Measurements from ENCODE around the gene ETNK2. TPM values are rescaled to one million over a fixed set of nuclear protein-coding genes. Genes with fewer than 3 reads are reported as not detected.

The ETNK2 gene
- total and polyA plus RNA-seq, 3 donors from 2014 or later, result 116 to 227 (median 187) TPM

GRCh38 chr1:204171751-204172178, 19.9 kb upstream of the ETNK2 start:
- 62 to 65% methylated on average over 4 of the region's 4 CpGs for WGBS, 2 donors
- DNase-seq, result no peak

GRCh38 chr1:204170494-204171155, 18.8 kb upstream of the ETNK2 start:
- WGBS, 2 donors, result 51 to 58% methylated on average over 3 of the region's 3 CpGs
- Histone ChIP-seq H3K27ac (no peak overlapping the region), H3K4me3 (no peak overlapping the region), H3K4me1 (no peaks in the 10 kb centered on the region), H3K27me3 (no peaks in the 10 kb centered on the region), H3K9me3 (no peaks in the 10 kb centered on the region), H3K36me3 (ENCODE audit: low read depth, missing control alignments) (no peaks in the 10 kb centered on the region)
- DNase-seq, result no peak
- TF ChIP-seq POLR2A (IDR thresholded peaks at IDR 0.05) (no peak), CTCF (IDR thresholded peaks at IDR 0.05) (no peak)
- intact Hi-C loops (cut with DNase I; ENCODE audit: low total_unique reads), result no loop called here

More at GRCh38 chr1:204171751-204172178, 19.9 kb upstream of the ETNK2 start:
- H3K36me3 ChIP-seq (ENCODE audit: low read depth, missing control alignments), result no peaks in the 10 kb centered on the region
- H3K27ac ChIP-seq, result no peak overlapping the region
- H3K27me3 ChIP-seq, result no peaks in the 10 kb centered on the region
- intact Hi-C loops (cut with DNase I; ENCODE audit: low total_unique reads), result no loop called here
- H3K4me3 ChIP-seq, result no peak overlapping the region
- no peaks in the 10 kb centered on the region for H3K4me1 ChIP-seq
- TF ChIP-seq CTCF (IDR thresholded peaks at IDR 0.05) (no peak), POLR2A (IDR thresholded peaks at IDR 0.05) (no peak)
- H3K9me3 ChIP-seq, result no peaks in the 10 kb centered on the region

DNA sequence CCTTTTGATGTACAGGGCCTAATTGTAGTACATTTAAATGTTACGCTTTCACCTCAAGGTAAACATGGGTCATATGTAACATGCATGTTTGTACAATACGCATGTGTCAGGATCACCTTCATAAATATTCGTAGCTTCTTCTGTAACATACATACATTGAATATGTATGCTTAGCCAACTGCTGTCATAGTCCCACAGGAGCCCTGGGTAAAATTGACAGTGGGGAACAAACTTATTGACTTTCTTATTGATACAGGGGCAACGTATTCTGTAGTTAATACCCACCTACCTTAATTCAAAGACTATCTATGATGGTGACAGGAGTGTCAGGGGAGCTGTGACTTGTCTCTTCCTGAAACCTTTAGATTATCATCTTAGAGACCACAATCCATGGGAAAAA, 18.0 kb upstream of the ETNK2 start:
- no peaks in the 10 kb centered on the region for H3K27me3 ChIP-seq
- no peaks in the 10 kb centered on the region for H3K36me3 ChIP-seq (ENCODE audit: low read depth, missing control alignments)
- 79 to 94% methylated on average over 4 of the region's 4 CpGs for WGBS, 2 donors
- no peak overlapping the region for H3K4me3 ChIP-seq
- no peak overlapping the region for H3K27ac ChIP-seq
- intact Hi-C loops (cut with DNase I; ENCODE audit: low total_unique reads), result no loop called here
- no peak for TF ChIP-seq POLR2A (IDR thresholded peaks at IDR 0.05)
- TF ChIP-seq CTCF (IDR thresholded peaks at IDR 0.05), result no peak
- H3K9me3 ChIP-seq, result no peaks in the 10 kb centered on the region
- no peaks in the 10 kb centered on the region for H3K4me1 ChIP-seq
- DNase-seq, result no peak

GRCh38 chr1:204167730-204168129, 15.9 kb upstream of the ETNK2 start:
- Histone ChIP-seq H3K27me3 (no peaks in the 10 kb centered on the region), H3K9me3 (no peaks in the 10 kb centered on the region), H3K27ac (no peak overlapping the region), H3K36me3 (ENCODE audit: low read depth, missing control alignments) (no peaks in the 10 kb centered on the region), H3K4me3 (no peak overlapping the region), H3K4me1 (no peaks in the 10 kb centered on the region)
- intact Hi-C loops (cut with DNase I; ENCODE audit: low total_unique reads), result no loop called here
- TF ChIP-seq POLR2A (IDR thresholded peaks at IDR 0.05), result no peak
- no peak for TF ChIP-seq CTCF (IDR thresholded peaks at IDR 0.05)
- DNase-seq, result no peak
- WGBS, 2 donors, result 75 to 91% methylated on average over 5 of the region's 5 CpGs

DNA sequence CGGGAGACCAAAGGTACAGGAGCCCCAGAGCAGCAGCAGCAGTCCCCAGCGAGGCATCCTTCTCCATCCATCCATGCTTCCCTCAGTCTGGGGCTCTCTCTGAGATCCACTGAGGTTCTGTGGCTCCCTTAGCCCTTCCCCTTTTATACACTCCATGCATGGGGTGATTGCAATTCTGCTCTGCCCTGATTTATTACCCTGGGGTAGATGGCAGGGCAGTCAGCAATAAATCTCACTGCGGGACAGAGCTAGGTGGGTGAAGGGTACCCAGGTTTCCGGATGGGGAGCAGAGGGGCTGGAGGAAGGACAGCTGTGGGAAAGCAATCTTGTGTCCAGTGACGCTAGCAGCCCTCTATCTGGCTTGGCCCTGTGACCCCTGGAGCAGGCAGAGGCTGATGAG, 14.4 kb upstream of the ETNK2 start, which contains the start of gene REN:
REN (minus strand) TSS at position 119 of the 400 bp plus-strand sequence; CDS start at position 75, 44 bp downstream.
- no peak for DNase-seq
- intact Hi-C loops (cut with DNase I; ENCODE audit: low total_unique reads), result no loop called here
- 68 to 77% methylated on average over 2 to 5 of the region's 5 CpGs for WGBS, 2 donors

More for the DNA sequence above, 14.4 kb upstream of the ETNK2 start, which contains the start of gene REN:
- Histone ChIP-seq H3K36me3 (ENCODE audit: low read depth, missing control alignments) (no peaks in the 10 kb centered on the region), H3K9me3 (no peaks in the 10 kb centered on the region), H3K27ac (no peak within 1 kb of the TSS), H3K27me3 (no peaks in the 10 kb centered on the region), H3K4me1 (no peaks in the 10 kb centered on the region), H3K4me3 (no peak within 1 kb of the TSS)
- TF ChIP-seq CTCF (IDR thresholded peaks at IDR 0.05) (no peak), POLR2A (IDR thresholded peaks at IDR 0.05) (no peak)

Data from testis (tissue), 3 donors.